GM12875 (cell line): ENCODE measurements around the gene MBNL2.

Experiments
- H3K4me3 ChIP-seq: one replicate; pipeline ENCODE4 v1.5.1; 2011; ENCODE audit warnings: low read depth, low read length, control low read depth
- TF ChIP-seq, protein P1 (sequence below): IDR thresholded peaks from 2 replicates; pipeline ENCODE4 v1.5.1; 2011; ENCODE audit warnings: low read depth, mild to moderate bottlenecking, control low read depth, inconsistent platforms, low read length, moderate library complexity, borderline replicate concordance; ENCODE audit not compliant: insufficient read depth

The MBNL2 gene

DNA sequence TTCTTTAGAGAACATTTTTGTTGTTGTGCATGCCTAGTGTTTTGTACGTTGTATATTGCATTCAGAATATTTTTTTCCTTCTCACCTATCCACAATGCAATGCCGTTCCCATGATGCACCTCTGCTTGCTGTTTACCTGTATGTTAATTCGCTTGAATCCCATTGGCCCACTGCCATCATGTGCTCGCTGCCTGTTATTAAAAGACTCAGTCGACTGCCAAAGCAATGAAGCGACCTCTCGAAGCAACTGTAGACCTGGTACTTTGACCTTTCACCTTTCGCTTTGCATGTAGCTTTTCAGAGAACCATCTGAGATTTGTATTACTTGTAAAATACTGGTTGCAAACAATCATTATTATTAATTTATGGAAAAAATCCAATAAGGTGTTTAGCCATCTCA lies 134.5 kb downstream of the MBNL2 start:
- TF ChIP-seq, protein P1, sequence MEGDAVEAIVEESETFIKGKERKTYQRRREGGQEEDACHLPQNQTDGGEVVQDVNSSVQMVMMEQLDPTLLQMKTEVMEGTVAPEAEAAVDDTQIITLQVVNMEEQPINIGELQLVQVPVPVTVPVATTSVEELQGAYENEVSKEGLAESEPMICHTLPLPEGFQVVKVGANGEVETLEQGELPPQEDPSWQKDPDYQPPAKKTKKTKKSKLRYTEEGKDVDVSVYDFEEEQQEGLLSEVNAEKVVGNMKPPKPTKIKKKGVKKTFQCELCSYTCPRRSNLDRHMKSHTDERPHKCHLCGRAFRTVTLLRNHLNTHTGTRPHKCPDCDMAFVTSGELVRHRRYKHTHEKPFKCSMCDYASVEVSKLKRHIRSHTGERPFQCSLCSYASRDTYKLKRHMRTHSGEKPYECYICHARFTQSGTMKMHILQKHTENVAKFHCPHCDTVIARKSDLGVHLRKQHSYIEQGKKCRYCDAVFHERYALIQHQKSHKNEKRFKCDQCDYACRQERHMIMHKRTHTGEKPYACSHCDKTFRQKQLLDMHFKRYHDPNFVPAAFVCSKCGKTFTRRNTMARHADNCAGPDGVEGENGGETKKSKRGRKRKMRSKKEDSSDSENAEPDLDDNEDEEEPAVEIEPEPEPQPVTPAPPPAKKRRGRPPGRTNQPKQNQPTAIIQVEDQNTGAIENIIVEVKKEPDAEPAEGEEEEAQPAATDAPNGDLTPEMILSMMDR: no peak

DNA sequence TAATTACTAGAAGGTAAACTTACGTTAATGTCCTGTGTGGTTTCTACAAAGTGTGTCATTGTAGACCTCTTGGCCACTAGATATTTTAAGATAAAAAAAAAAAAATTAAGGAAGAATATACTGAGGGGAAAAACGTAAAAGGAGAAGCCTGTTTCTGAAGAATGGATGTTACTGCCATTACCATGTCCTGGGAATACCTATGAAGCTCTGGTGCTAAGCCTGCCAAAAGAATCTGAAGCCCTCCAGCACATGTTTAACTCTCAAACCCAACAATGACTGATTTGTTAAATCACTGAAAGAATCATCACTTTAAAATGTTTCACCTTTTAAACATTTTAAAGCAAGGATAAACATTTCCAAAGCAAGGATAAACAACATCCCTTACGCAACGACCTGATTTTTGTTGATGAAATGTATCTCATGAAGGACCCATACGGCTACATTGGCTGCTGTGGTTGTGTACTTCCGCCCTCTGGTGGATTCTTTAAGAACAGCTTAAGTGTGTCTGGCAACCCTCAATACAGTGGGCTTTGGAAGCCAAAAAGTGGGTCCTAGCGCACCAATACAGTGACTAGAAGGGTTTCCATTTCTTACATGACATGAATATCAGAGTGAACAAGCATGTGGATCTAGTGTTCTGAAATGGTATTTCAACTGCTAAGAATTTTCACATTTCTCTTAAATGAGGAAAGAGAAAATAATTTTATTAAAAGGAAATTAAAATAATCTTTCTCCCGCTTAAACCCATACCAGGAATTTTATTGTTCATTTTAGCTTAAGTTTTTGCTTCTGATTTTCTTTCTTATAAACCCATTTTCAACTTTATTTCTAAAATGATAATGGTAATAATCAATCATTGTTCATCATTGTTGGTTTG lies 137.3 kb downstream of the MBNL2 start:
- TF ChIP-seq, protein P1: peak; percentile 70; the same call in 1 of the 2 replicates
- H3K4me3 ChIP-seq: no peak overlapping the region

More for the DNA sequence above, 134.5 kb downstream of the MBNL2 start:
- no peak overlapping the region for H3K4me3 ChIP-seq

DNA sequence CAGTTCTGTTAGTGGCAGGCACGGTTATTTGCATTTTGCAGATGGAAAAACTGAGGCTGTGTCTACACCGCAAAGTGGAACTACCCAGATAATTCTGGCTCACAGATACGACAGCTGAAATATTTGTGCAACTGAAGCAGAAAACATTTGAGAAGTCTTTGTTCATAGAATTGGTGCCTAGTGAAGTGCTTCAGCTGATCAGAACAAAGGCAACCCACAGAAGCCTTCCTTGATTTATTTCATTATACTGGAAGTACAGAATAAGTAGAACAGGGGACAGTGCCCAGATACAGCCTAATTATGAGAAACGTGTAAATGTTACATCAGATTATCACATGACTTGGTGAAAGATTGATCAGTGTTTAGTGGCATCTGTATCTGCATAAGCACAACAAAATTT lies 138.5 kb downstream of the MBNL2 start:
- H3K4me3 ChIP-seq: no peak overlapping the region
- TF ChIP-seq, protein P1: no peak

DNA sequence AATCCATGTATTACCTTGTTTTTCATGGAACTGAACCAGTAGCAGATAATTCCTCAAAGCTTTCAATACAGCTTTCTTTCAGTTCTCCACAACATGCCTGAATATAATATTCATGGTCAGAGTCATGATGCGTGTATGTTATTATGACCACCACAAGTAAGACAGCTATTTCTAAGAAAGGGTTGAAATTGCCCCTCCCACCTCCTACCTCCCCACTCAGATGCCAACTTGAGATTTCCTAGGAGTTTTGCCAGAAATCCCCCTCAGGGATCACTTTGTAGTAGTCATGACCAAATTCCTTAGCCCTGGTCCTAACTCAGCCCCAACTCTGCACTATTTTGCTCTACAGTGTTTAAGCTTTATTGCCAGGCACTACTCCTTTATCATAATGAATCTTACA lies 141.9 kb downstream of the MBNL2 start:
- H3K4me3 ChIP-seq: no peak overlapping the region
- TF ChIP-seq, protein P1: no peak

DNA sequence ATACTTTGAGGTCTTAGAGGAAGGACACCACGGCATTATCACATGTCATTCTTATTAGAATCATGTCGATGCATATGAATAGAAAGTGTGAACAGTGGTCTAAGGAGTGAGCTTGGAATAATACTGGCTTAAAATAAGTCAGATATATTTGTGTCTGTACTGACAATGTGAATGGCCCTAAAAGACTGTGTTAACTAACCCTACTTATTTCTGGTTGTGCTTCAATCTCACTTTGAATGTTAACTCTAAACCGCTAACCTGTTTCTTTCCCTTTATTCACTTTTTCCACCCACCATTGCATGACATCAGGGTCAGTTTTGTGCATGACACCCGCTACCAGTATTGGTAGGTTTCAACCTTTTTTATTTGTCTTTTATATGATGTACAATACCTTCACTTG lies 142.7 kb downstream of the MBNL2 start:
- TF ChIP-seq, protein P1: no peak
- H3K4me3 ChIP-seq: no peak overlapping the region

DNA sequence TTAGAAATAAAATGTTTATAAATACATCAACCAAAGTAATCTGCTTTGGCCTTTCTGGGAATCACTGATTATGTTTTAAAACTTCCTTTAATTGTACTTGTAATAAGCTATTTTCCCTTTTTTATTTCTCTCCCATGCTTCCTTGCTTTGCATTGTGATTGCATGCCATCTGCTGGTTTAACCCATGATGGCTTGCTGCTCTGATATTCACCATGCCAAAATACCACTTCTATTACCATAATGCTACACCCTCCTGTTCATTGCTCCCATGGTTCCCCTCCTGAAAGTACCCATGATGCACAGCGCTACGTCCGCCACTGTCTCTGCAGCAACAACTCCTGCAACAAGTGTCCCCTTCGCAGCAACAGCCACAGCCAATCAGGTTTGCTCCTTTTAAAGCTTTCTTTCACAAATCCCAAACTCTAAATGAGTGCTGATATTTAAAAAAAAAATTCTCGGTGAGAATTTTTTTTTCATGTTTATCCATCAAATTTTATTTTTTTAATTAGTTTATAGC lies 144.1 kb downstream of the MBNL2 start:
- H3K4me3 ChIP-seq: no peak overlapping the region
- TF ChIP-seq, protein P1: no peak
